HPDE6-E6E7 (cell line): Measurements from ENCODE around the gene BDKRB1.

Experiments
- DNase-seq: peaks from one replicate; pipeline ENCODE4 v3.0.0; 2011; ENCODE audit warnings: missing footprints; ENCODE audit errors: extremely low spot score

BDKRB1 gene

GRCh38 chr14:96280104-96280503 is 24.1 kb downstream of the BDKRB1 start:
- no peak for DNase-seq

- no peak for DNase-seq
These were observed 25.5 kb downstream of the BDKRB1 start for GRCh38 chr14:96281486-96281885.

- no peak for DNase-seq
These were observed 28.0 kb downstream of the BDKRB1 start for GRCh38 chr14:96284008-96284407.

GRCh38 chr14:96284430-96284829 is 28.4 kb downstream of the BDKRB1 start:
- DNase-seq = no peak

GRCh38 chr14:96285667-96286066 is 29.7 kb downstream of the BDKRB1 start:
- no peak for DNase-seq

- no peak for DNase-seq
These were observed 30.2 kb downstream of the BDKRB1 start for GRCh38 chr14:96286251-96286650.

- no peak for DNase-seq
These were observed 31.8 kb downstream of the BDKRB1 start for GRCh38 chr14:96287856-96288255.

GRCh38 chr14:96294246-96294645 is 38.2 kb downstream of the BDKRB1 start:
- DNase-seq = no peak

GRCh38 chr14:96297000-96297399 is 41.0 kb downstream of the BDKRB1 start:
- DNase-seq = no peak

- DNase-seq = no peak
These were observed 42.0 kb downstream of the BDKRB1 start for GRCh38 chr14:96297997-96298515.

GRCh38 chr14:96299441-96299840 is 43.4 kb downstream of the BDKRB1 start:
- no peak for DNase-seq

GRCh38 chr14:96303981-96304380 is 48.0 kb downstream of the BDKRB1 start:
- no peak for DNase-seq

GRCh38 chr14:96304956-96305355 is 48.9 kb downstream of the BDKRB1 start:
- DNase-seq = no peak

- no peak for DNase-seq
These were observed 51.4 kb downstream of the BDKRB1 start for GRCh38 chr14:96307434-96307833.

- no peak for DNase-seq
These were observed 53.3 kb downstream of the BDKRB1 start for GRCh38 chr14:96309133-96309895.

- DNase-seq = no peak
These were observed 53.9 kb downstream of the BDKRB1 start for GRCh38 chr14:96309896-96310330.

- DNase-seq = no peak
These were observed 54.9 kb downstream of the BDKRB1 start for GRCh38 chr14:96310906-96311305.
